ENCODE results near the gene STUM. TPM values are rescaled to one million over a fixed set of nuclear protein-coding genes. Genes with fewer than 3 reads are reported as not detected.

STUM gene
- total and polyA plus RNA-seq, 2 of the 8 experiments (the other 6 are each of a cell fraction or from before 2014, with no cell fraction given): 0.76 to 1.2 TPM

GRCh38 chr1:226625326-226625725 lies 76.8 kb downstream of the STUM start:
- H3K4me3 ChIP-seq (ENCODE audit: extremely low read depth in 1 of 4, insufficient read depth in 2 of 4, low read depth in 3 of 4, low read length in 4 of 4): no peak overlapping the region
- no peak overlapping the region for H2BK20ac ChIP-seq (ENCODE audit: low read length)
- FAIRE-seq: no peak
- 0 out of 4 replicates have a peak, but pooled peaks cover 0 to 4% of the 10 kb centered on the region in 2 experiments for H3K9me3 ChIP-seq (ENCODE audit: insufficient read depth in 2 of 2, low read depth in 1 of 2, low read length in 1 of 2)
- no peak overlapping the region for H3K23ac ChIP-seq (ENCODE audit: insufficient read length)
- H3K23me2 ChIP-seq (ENCODE audit: low read depth, low read length): no peaks in the 10 kb centered on the region
- H3K27ac ChIP-seq (ENCODE audit: low read depth, low read length): no peak overlapping the region
- H3K14ac ChIP-seq (ENCODE audit: insufficient read length): no peak overlapping the region
- WGBS, 2 experiments (ENCODE audit: extremely low coverage in 1 of 2, insufficient coverage in 1 of 2, insufficient read length in 1 of 2, insufficient replicate concordance in 2 of 2, low coverage in 1 of 2, low lambda C conversion rate in 2 of 2, missing lambda C conversion rate in 1 of 2): 81% methylated on average over 6 of the region's 6 CpGs; no CpG with 5 or more reads in 1 of the 2 experiments
- no peak overlapping the region for H3K4ac ChIP-seq (replicated peaks; ENCODE audit: insufficient read length, low read depth, low read length)
- H4K91ac ChIP-seq (replicated peaks; ENCODE audit: insufficient read length, low read length): no peak overlapping the region
- H4K20me1 ChIP-seq (replicated peaks in 1 of 2; ENCODE audit: control insufficient read depth in 1 of 2, insufficient read depth in 2 of 2, low read length in 2 of 2): no peaks in the 10 kb centered on the region
- H2AK5ac ChIP-seq (ENCODE audit: low read depth, low read length): peak overlapping the region; percentile 10; the same call in 1 of the 2 replicates
- no peak overlapping the region for H3K9ac ChIP-seq (replicated peaks in 1 of 4; ENCODE audit: extremely low read depth in 1 of 4, low read depth in 3 of 4, low read length in 3 of 4)
- POLR2A ChIA-PET (ENCODE audit: partially characterized antibody): no interaction called here
- no peak overlapping the region for H2BK15ac ChIP-seq (ENCODE audit: low read length)
- H3K79me1 ChIP-seq (ENCODE audit: low read depth, low read length): no peaks in the 10 kb centered on the region
- no peak overlapping the region for H2BK5ac ChIP-seq (ENCODE audit: low read depth, low read length)
- H4K5ac ChIP-seq (ENCODE audit: insufficient read length, low read depth, low read length): no peak overlapping the region
- H3K79me2 ChIP-seq (ENCODE audit: control insufficient read depth in 1 of 2, insufficient read depth in 2 of 2, low read length in 2 of 2): no peaks in the 10 kb centered on the region
- H2AFZ ChIP-seq (ENCODE audit: low read length): no peak overlapping the region
- H3K4me2 ChIP-seq (ENCODE audit: insufficient read depth in 1 of 2, low read depth in 2 of 2, low read length in 2 of 2): no peak overlapping the region
- H3K27me3 ChIP-seq (replicated peaks in 1 of 4; ENCODE audit: control insufficient read depth in 3 of 4, extremely low read depth in 1 of 4, insufficient read depth in 3 of 4, low read length in 3 of 4): peaks cover 0 to 10% (median 10%) of the 10 kb centered on the region in 4 experiments; a peak in 6 of 7 replicates
- H3K56ac ChIP-seq (replicated peaks; ENCODE audit: insufficient read length, low read depth, low read length): no peak overlapping the region
- no peaks in the 10 kb centered on the region for H3K36me3 ChIP-seq (ENCODE audit: control insufficient read depth in 2 of 4, insufficient read depth in 4 of 4, low read length in 3 of 4)
- H2BK120ac ChIP-seq (replicated peaks; ENCODE audit: low read depth, low read length): no peak overlapping the region
- no peak overlapping the region for H4K8ac ChIP-seq (ENCODE audit: extremely low read depth, insufficient read depth, low read length)
- no peak for DNase-seq (ENCODE audit: low read depth in 1 of 2, low spot score in 2 of 2)
- H2BK12ac ChIP-seq (ENCODE audit: low read depth, low read length): no peak overlapping the region
- CTCF ChIA-PET (ENCODE audit: partially characterized antibody): interaction anchor here (1.3 to 14.1 kb wide), 7 partner anchors 10 to 326 kb away, joined by 3 to 184 read pairs (median 6); no protein-coding TSS in a partner anchor
- no peak overlapping the region for H3K18ac ChIP-seq (ENCODE audit: extremely low read depth, low read length)
- H3K4me1 ChIP-seq (replicated peaks in 1 of 4; ENCODE audit: control insufficient read depth in 3 of 4, insufficient read depth in 4 of 4, low read length in 3 of 4): no peaks in the 10 kb centered on the region
- TF ChIP-seq SRF (IDR thresholded peaks at IDR 0.05; ENCODE audit: low read depth, low read length) (no peak), SP2 (IDR thresholded peaks at IDR 0.05; ENCODE audit: low read length) (no peak), MAFK (IDR thresholded peaks at IDR 0.05; ENCODE audit: low read depth, low read length) (no peak), RXRA (IDR thresholded peaks at IDR 0.05; ENCODE audit: insufficient read depth, low read depth, low read length) (no peak)

All from H1 (cell line).